Testis (tissue), 3 donors: ENCODE results near the gene CCDC7. TPM values are rescaled to one million over a fixed set of nuclear protein-coding genes. Genes with fewer than 3 reads are reported as not detected.

ENCODE experiments used
- DNase-seq: peaks from one replicate; pipeline ENCODE4 v3.0.0-alpha.2; 2019
- H3K27ac ChIP-seq, 2 donors: fragments of 200-600 bp; sonication (generic); one replicate each; pipeline ENCODE4 v1.5.1; 2019
- H3K27me3 ChIP-seq: fragments of 200-600 bp; sonication (generic); one replicate; pipeline ENCODE4 v1.5.1; 2019
- H3K36me3 ChIP-seq: fragments of 200-600 bp; sonication (generic); one replicate; pipeline ENCODE4 v1.5.1; 2017; ENCODE audit warnings: low read depth; ENCODE audit errors: missing control alignments
- H3K4me1 ChIP-seq: fragments of 200-600 bp; sonication (generic); one replicate; pipeline ENCODE4 v1.5.1; 2019
- H3K4me3 ChIP-seq, 2 donors: fragments of 200-600 bp; sonication (generic); one replicate each; pipeline ENCODE4 v1.5.1; 2017 to 2019
- H3K9me3 ChIP-seq: fragments of 200-600 bp; sonication (generic); one replicate; pipeline ENCODE4 v1.5.1; 2017
- CTCF ChIP-seq, 3 experiments: fragments of 450-650 bp in 2 of 3; fragments of 200-600 bp in 1 of 3; sonication (generic) in 1 of 3; IDR thresholded peaks; one replicate each; pipeline ENCODE4 v1.5.1; 2016 to 2019; ENCODE audit warnings: antibody characterized with exemption in 3 of 3, mild to moderate bottlenecking in 2 of 3, moderate library complexity in 1 of 3
- POLR2A ChIP-seq: fragments of 450-650 bp; IDR thresholded peaks from one replicate; pipeline ENCODE4 v1.6.1; 2017; ENCODE audit warnings: antibody characterized with exemption, mild to moderate bottlenecking, moderate library complexity
- WGBS, 2 donors: methylation state at CpG; one replicate each; pipeline ENCODE4 v1.1.5; 2018; 5-methylcytosine and 5-hydroxymethylcytosine counted together
- intact Hi-C: fragments of 100-400 bp; cut with DNase I; formaldehyde crosslinking; loops from one replicate; pipeline ENCODE4 v1.15.1; 2023; ENCODE audit warnings: low total_unique reads
- polyA plus RNA-seq: library from polyadenylated mRNA; stranded (reverse); fragments of 350-450 nt; fragmentation: Illumina TruSeq; extraction: RNeasy Lipid Tissue Mini Kit (QIAGEN cat#74804); gene quantifications from one replicate; pipeline ENCODE4 v1.2.3, GENCODE V29; 2014; ENCODE audit warnings: low read depth, low replicate concordance; ENCODE audit not compliant: insufficient read depth
- total RNA-seq, 2 donors: library from RNA; depleted of rRNA; stranded (reverse); fragments of >200 nt; gene quantifications; one replicate each; pipeline ENCODE4 v1.2.3, GENCODE V29; 2016

CCDC7 gene
- total and polyA plus RNA-seq, 3 donors from 2014 or later = 74.0 to 146 (median 74.5) TPM

DNA sequence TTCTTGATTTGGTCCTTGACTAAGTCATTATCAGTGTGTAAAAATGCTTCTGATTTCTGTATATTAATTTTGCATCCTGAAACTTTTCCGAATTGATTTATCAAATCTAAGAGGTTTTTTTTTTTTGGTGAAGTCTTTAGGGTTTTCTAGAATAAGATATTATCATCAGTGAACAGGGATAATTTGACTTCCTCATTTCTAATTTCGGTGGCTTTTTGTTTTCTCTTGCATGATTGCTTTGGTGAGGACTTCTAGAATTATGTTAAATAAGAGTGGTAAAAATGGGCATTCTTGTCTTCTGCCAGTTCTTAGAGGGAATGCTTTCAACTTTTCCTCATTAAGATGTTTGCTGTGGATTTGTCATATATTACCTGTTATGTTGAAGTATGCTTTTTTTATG is 170.5 kb downstream of the CCDC7 start:
- Histone ChIP-seq H3K9me3 (no peaks in the 10 kb centered on the region), H3K4me1 (no peaks in the 10 kb centered on the region), H3K27me3 (no peaks in the 10 kb centered on the region), H3K36me3 (no peaks in the 10 kb centered on the region), H3K27ac (no peak overlapping the region), H3K4me3 (no peak overlapping the region)
- intact Hi-C loops = no loop called here
- TF ChIP-seq CTCF (IDR thresholded peaks at IDR 0.05) (no peak), POLR2A (no peak)
- no peak for DNase-seq
- 78 to 83% methylated on average over 2 of the region's 2 CpGs for WGBS, 2 donors

- intact Hi-C loops = no loop called here
- no peak for DNase-seq
Observed at GRCh38 chr10:32618482-32618881, 172.5 kb downstream of the CCDC7 start.

GRCh38 chr10:32621969-32622368 is 176.0 kb downstream of the CCDC7 start:
- Histone ChIP-seq H3K36me3 (no peaks in the 10 kb centered on the region), H3K4me1 (no peaks in the 10 kb centered on the region), H3K27me3 (no peaks in the 10 kb centered on the region), H3K27ac (no peak overlapping the region), H3K4me3 (no peak overlapping the region), H3K9me3 (no peaks in the 10 kb centered on the region)
- intact Hi-C loops = no loop called here
- DNase-seq = no peak
- 31 to 88% methylated on average over 1 of the region's 1 CpG for WGBS, 2 donors
- TF ChIP-seq CTCF (IDR thresholded peaks at IDR 0.05) = no peak
- TF ChIP-seq POLR2A = no peak

More at GRCh38 chr10:32618482-32618881, 172.5 kb downstream of the CCDC7 start:
- Histone ChIP-seq H3K36me3 (no peaks in the 10 kb centered on the region), H3K4me3 (no peak overlapping the region), H3K27me3 (no peaks in the 10 kb centered on the region), H3K9me3 (no peaks in the 10 kb centered on the region), H3K27ac (no peak overlapping the region), H3K4me1 (no peaks in the 10 kb centered on the region)
- TF ChIP-seq POLR2A (no peak), CTCF (IDR thresholded peaks at IDR 0.05) (no peak)

GRCh38 chr10:32622409-32622808 is 176.5 kb downstream of the CCDC7 start:
- no peaks in the 10 kb centered on the region for H3K36me3 ChIP-seq
- intact Hi-C loops = no loop called here
- no peak overlapping the region for H3K27ac ChIP-seq
- TF ChIP-seq CTCF (IDR thresholded peaks at IDR 0.05) (no peak), POLR2A (no peak)
- no peaks in the 10 kb centered on the region for H3K4me1 ChIP-seq
- 86 to 88% methylated on average over 2 of the region's 2 CpGs for WGBS, 2 donors
- no peak overlapping the region for H3K4me3 ChIP-seq
- no peaks in the 10 kb centered on the region for H3K27me3 ChIP-seq
- H3K9me3 ChIP-seq = no peaks in the 10 kb centered on the region
- no peak for DNase-seq

DNA sequence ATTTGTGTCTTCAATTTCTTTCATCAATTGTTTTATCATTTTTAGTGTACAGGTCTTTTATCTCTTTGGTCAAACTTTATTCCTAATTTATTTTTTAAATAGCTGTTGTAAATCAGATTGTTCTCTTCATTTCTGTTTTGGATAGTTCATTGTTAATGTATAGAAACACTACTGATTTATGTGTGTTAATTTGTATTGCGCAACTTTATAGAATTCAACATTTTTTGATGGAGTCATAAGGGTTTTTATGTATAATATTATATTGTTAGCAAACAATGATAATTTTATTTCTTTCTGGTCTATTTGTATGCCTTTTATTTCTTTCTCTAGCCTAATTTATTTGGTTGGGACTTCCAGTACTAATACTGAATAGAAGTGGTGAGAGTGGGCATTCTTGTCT is 181.2 kb downstream of the CCDC7 start:
- no peak for DNase-seq
- Histone ChIP-seq H3K4me1 (no peaks in the 10 kb centered on the region), H3K27me3 (no peaks in the 10 kb centered on the region), H3K4me3 (no peak overlapping the region), H3K36me3 (no peaks in the 10 kb centered on the region), H3K9me3 (no peaks in the 10 kb centered on the region), H3K27ac (no peak overlapping the region)
- no peak for TF ChIP-seq CTCF (IDR thresholded peaks at IDR 0.05)
- TF ChIP-seq POLR2A = no peak
- 0 to 49% methylated on average over 1 of the region's 1 CpG for WGBS, 2 donors
- intact Hi-C loops = no loop called here
